ENCODE data around the gene UBE2J2.

- TF ChIP-seq CTCF (IDR thresholded peaks at IDR 0.05) = no peak
- no peak for TF ChIP-seq POLR2A (IDR thresholded peaks at IDR 0.05)
These were observed 48.8 kb upstream of the UBE2J2 start for GRCh38 chr1:1322418-1322817.
